Stomach (tissue), 9 donors: Measurements from ENCODE around the gene CPSF4L. TPM values are rescaled to one million over a fixed set of nuclear protein-coding genes. Genes with fewer than 3 reads are reported as not detected.
A peak's percentile ranks its signal among the peaks of the same experiment; 100 is the strongest.

Source experiments
- DNase-seq, 2 donors: peaks; one replicate each; pipeline versions ENCODE4 v3.0.0 to v3.0.0-alpha.2; 2013 to 2019
- H3K27ac ChIP-seq, 5 donors: fragments of 200-600 bp in 4 of 5; sonication (generic) in 4 of 5; one replicate each; pipeline ENCODE4 v1.5.1; 2013 to 2019; ENCODE audit warnings: mild to moderate bottlenecking in 1 of 5, moderate library complexity in 1 of 5
- H3K27me3 ChIP-seq, 3 donors: fragments of 200-600 bp; sonication (generic); one replicate each; pipeline ENCODE4 v1.5.1; 2017 to 2019; ENCODE audit warnings: mixed run types in 1 of 3
- H3K36me3 ChIP-seq, 4 donors: fragments of 200-600 bp; sonication (generic); 1 replicate in 3 of 4; 2 replicates in 1 of 4; pipeline ENCODE4 v1.5.1; 2016 to 2019
- H3K4me1 ChIP-seq, 4 donors: fragments of 200-600 bp; sonication (generic); one replicate each; pipeline ENCODE4 v1.5.1; 2016 to 2019
- H3K4me3 ChIP-seq, 4 donors: fragments of 200-600 bp; sonication (generic) in 3 of 4; one replicate each; pipeline ENCODE4 v1.5.1; 2016 to 2019; ENCODE audit warnings: mild to moderate bottlenecking in 1 of 4
- H3K9me3 ChIP-seq, 4 donors: fragments of 200-600 bp; sonication (generic); one replicate each; pipeline ENCODE4 v1.5.1; 2016 to 2019
- EP300 ChIP-seq: sonication (generic); formaldehyde crosslinking; IDR thresholded peaks from one replicate; pipeline ENCODE4 v1.6.1; 2017; ENCODE audit warnings: antibody characterized with exemption
- POLR2A ChIP-seq, 4 donors: fragments of 450-650 bp; IDR thresholded peaks; one replicate each; pipeline ENCODE4 v1.6.1; 2016; ENCODE audit warnings: antibody characterized with exemption in 4 of 4, control low read depth in 2 of 4, mild to moderate bottlenecking in 1 of 4, moderate library complexity in 1 of 4
- POLR2AphosphoS5 ChIP-seq, 3 donors: sonication (generic); formaldehyde crosslinking; IDR thresholded peaks; one replicate each; pipeline ENCODE4 v1.6.1; 2016; ENCODE audit warnings: antibody characterized with exemption in 3 of 3
- WGBS, 5 donors: extraction: QIAGEN DNeasy Blood & Tissue Kit in 3 of 5; methylation state at CpG; one replicate each; pipeline versions ENCODE4 v1.1.5 to v1.1.7; 2013 to 2018; 5-methylcytosine and 5-hydroxymethylcytosine counted together
- intact Hi-C: fragments of 100-400 bp; cut with DNase I; formaldehyde crosslinking; loops from one replicate; pipeline ENCODE4 v1.15.1; 2023; ENCODE audit warnings: low total_unique reads
- polyA plus RNA-seq, 3 donors: library from polyadenylated mRNA; stranded (reverse); fragments of 200-250 nt; gene quantifications; one replicate each; pipeline ENCODE4 v1.2.3, GENCODE V29; 2013
- total RNA-seq, 5 donors: library from RNA; depleted of rRNA; stranded (reverse); fragments of >200 nt; gene quantifications; one replicate each; pipeline versions ENCODE4 v1.1.0 to v1.2.3, GENCODE V29; 2014 to 2016
- TF ChIP-seq, protein P1 (sequence below), 7 experiments: fragments of 450-650 bp in 4 of 7; fragments of 200-600 bp in 3 of 7; sonication (generic) in 3 of 7; IDR thresholded peaks; one replicate each; pipeline ENCODE4 v1.5.1; 2016 to 2019; ENCODE audit warnings: antibody characterized with exemption in 7 of 7, control low read depth in 2 of 7, mild to moderate bottlenecking in 1 of 7
- donor health status: healthy with polysubstance abuse.
- donor health status: Bipolar disorder and iron deficiency.
- donor health status: healthy.

The CPSF4L gene
- total and polyA plus RNA-seq, 8 donors = not detected

GRCh38 chr17:73271072-73271471 is 9.4 kb upstream of the CPSF4L start:
- H3K36me3 ChIP-seq = no peaks in the 10 kb centered on the region
- TF ChIP-seq POLR2AphosphoS5 (IDR thresholded peaks at IDR 0.05) = no peak
- no peak for TF ChIP-seq POLR2A (IDR thresholded peaks at IDR 0.05)
- no peak for TF ChIP-seq EP300
- TF ChIP-seq, protein P1, sequence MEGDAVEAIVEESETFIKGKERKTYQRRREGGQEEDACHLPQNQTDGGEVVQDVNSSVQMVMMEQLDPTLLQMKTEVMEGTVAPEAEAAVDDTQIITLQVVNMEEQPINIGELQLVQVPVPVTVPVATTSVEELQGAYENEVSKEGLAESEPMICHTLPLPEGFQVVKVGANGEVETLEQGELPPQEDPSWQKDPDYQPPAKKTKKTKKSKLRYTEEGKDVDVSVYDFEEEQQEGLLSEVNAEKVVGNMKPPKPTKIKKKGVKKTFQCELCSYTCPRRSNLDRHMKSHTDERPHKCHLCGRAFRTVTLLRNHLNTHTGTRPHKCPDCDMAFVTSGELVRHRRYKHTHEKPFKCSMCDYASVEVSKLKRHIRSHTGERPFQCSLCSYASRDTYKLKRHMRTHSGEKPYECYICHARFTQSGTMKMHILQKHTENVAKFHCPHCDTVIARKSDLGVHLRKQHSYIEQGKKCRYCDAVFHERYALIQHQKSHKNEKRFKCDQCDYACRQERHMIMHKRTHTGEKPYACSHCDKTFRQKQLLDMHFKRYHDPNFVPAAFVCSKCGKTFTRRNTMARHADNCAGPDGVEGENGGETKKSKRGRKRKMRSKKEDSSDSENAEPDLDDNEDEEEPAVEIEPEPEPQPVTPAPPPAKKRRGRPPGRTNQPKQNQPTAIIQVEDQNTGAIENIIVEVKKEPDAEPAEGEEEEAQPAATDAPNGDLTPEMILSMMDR (IDR thresholded peaks at IDR 0.05) = no peak
- H3K4me3 ChIP-seq = no peak overlapping the region
- peak in 1 of 2 donors; percentile 49 for DNase-seq
- H3K27ac ChIP-seq = no peak overlapping the region
- H3K9me3 ChIP-seq = no peaks in the 10 kb centered on the region
- no peaks in the 10 kb centered on the region for H3K27me3 ChIP-seq
- WGBS, 5 donors = 84 to 95% (median 88%) methylated on average over 9 of the region's 9 CpGs
- no peaks in the 10 kb centered on the region for H3K4me1 ChIP-seq
- intact Hi-C loops = no loop called here

DNA sequence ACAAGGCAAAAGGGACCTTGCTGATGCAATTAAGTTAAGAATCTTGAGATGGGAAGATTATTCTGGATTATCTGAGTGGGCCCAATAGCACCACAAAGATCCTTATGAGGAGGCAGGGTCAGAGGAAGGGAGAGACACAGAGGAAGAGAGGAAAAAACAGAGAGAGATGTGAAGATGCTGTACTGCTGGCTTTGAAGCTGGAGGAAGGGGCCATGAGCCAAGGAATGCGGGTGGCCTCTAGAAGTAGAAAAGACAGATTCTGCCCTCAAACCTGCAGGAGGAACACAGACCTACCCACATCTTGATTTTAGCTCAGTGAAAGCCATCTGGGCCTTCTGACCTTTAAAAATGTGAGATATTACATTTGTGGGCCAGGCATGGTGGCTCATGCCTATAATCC is 8.1 kb upstream of the CPSF4L start:
- TF ChIP-seq POLR2AphosphoS5 (IDR thresholded peaks at IDR 0.05) (no peak), EP300 (no peak), POLR2A (IDR thresholded peaks at IDR 0.05) (no peak)
- TF ChIP-seq, protein P1 (IDR thresholded peaks at IDR 0.05) = no peak
- H3K9me3 ChIP-seq = no peaks in the 10 kb centered on the region

GRCh38 chr17:73269329-73269615 is 7.6 kb upstream of the CPSF4L start:
- no peak for DNase-seq
- no peak overlapping the region for H3K4me3 ChIP-seq
- no peaks in the 10 kb centered on the region for H3K36me3 ChIP-seq
- H3K27me3 ChIP-seq = no peaks in the 10 kb centered on the region
- H3K27ac ChIP-seq = no peak overlapping the region
- TF ChIP-seq POLR2AphosphoS5 (IDR thresholded peaks at IDR 0.05) (no peak), EP300 (no peak), POLR2A (IDR thresholded peaks at IDR 0.05) (no peak)
- TF ChIP-seq, protein P1 (IDR thresholded peaks at IDR 0.05) = no peak
- no peaks in the 10 kb centered on the region for H3K9me3 ChIP-seq
- intact Hi-C loops = no loop called here
- no peaks in the 10 kb centered on the region for H3K4me1 ChIP-seq

More for the DNA sequence above, 8.1 kb upstream of the CPSF4L start:
- Histone ChIP-seq H3K36me3 (no peaks in the 10 kb centered on the region), H3K4me1 (no peaks in the 10 kb centered on the region), H3K27me3 (no peaks in the 10 kb centered on the region), H3K4me3 (no peak overlapping the region), H3K27ac (no peak overlapping the region)
- 0 to 100% (median 95%) methylated on average over 1 of the region's 1 CpG for WGBS, 5 donors
- intact Hi-C loops = no loop called here
- DNase-seq = no peak

DNA sequence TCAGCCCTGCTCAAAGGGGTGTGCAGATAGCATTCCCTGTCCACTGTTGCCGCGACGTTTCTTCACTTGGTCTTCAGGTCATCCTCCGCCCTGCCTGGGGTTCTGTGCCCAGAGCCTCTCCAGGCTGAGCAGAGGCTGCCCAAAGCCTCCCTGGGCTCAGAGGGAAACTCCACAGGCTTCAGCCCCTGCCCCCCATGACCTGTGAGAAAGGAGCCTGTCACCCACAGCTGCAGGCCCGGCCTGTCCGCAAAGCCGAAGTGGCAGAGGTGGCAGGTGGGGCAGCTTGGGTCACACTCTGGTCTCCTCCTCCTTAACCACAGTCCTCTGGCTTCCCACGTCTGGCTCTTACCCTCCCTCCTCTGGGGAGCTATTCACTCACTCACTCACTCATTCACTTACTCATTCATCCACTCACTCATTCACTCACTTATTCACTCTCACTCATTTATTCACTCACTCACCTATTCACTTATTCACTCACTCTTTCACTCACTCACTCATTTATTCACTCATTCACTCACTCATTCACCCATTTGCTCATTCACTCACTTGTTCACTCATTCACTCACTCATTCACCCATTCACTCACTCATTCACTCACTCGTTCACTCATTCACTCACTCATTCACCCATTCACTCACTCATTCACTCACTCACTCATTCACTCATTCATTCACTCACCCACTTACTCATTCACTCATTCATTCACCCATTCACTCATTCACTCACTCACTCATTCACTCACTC is 7.1 kb upstream of the CPSF4L start:
- no peak for TF ChIP-seq POLR2AphosphoS5 (IDR thresholded peaks at IDR 0.05)
- no peak for TF ChIP-seq POLR2A (IDR thresholded peaks at IDR 0.05)
- no peak for TF ChIP-seq EP300
- TF ChIP-seq, protein P1 (IDR thresholded peaks at IDR 0.05) = no peak
- H3K27ac ChIP-seq = peak overlapping the region in 1 of 5 donors; percentile 27
- no peak overlapping the region for H3K4me3 ChIP-seq
- H3K4me1 ChIP-seq = no peaks in the 10 kb centered on the region
- H3K9me3 ChIP-seq = no peaks in the 10 kb centered on the region
- no peaks in the 10 kb centered on the region for H3K36me3 ChIP-seq
- H3K27me3 ChIP-seq = no peaks in the 10 kb centered on the region
- WGBS, 5 donors = 79 to 89% (median 84%) methylated on average over 9 of the region's 9 CpGs
- peak in 1 of 2 donors; percentile 39 for DNase-seq
- intact Hi-C loops = no loop called here
